ENCODE results near the gene LEUTX.

DNA sequence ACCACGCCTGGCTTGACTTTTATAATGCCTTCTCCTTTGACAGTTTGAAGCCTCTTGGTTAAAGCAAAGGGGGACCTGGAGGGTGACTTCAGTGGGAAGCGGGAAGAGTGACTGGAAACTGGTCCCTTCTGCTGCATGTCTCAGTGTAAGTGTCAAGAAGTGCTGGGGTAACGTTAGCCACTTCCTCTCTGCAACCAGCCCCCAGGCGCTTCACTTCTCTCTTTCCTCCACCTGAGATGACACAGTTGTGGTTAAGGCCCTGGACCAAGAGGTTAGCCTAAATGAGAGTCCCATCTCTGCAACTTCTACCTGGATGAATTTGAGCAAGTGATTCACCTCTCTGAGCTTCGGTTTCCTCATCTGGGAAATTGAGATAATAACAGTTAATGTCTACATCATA, 16.3 kb downstream of the LEUTX start:
- TF ChIP-seq, protein P1, sequence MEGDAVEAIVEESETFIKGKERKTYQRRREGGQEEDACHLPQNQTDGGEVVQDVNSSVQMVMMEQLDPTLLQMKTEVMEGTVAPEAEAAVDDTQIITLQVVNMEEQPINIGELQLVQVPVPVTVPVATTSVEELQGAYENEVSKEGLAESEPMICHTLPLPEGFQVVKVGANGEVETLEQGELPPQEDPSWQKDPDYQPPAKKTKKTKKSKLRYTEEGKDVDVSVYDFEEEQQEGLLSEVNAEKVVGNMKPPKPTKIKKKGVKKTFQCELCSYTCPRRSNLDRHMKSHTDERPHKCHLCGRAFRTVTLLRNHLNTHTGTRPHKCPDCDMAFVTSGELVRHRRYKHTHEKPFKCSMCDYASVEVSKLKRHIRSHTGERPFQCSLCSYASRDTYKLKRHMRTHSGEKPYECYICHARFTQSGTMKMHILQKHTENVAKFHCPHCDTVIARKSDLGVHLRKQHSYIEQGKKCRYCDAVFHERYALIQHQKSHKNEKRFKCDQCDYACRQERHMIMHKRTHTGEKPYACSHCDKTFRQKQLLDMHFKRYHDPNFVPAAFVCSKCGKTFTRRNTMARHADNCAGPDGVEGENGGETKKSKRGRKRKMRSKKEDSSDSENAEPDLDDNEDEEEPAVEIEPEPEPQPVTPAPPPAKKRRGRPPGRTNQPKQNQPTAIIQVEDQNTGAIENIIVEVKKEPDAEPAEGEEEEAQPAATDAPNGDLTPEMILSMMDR (IDR thresholded peaks at IDR 0.05), result no peak
- TF ChIP-seq POLR2A (IDR thresholded peaks at IDR 0.05), result no peak

Measured in right lobe of liver (tissue), 4 donors.